Measurements from ENCODE around the gene GPR52.

GPR52 gene

DNA sequence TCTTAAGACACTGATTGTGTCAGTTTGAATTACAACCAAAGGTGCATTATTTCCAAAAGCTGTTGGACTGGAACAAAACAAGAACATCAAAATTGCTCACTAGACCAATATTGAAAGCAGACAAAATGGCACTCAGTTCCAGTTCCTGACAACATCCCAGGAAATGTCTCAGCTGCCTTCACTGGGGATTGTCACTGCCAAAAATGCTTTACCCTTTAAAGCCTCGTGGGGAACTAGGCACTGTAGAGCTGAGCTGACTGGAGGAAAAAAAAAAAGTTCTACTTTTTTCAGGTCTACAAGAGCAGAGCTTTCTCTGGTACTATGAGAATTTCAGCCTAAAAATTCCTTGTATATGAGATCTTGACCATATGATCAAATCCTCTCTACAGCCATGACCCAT lies 21.9 kb downstream of the GPR52 start:
- DNase-seq = no peak

- no peak for DNase-seq
Observed at GRCh38 chr1:174479281-174479680, 31.5 kb downstream of the GPR52 start.

DNA sequence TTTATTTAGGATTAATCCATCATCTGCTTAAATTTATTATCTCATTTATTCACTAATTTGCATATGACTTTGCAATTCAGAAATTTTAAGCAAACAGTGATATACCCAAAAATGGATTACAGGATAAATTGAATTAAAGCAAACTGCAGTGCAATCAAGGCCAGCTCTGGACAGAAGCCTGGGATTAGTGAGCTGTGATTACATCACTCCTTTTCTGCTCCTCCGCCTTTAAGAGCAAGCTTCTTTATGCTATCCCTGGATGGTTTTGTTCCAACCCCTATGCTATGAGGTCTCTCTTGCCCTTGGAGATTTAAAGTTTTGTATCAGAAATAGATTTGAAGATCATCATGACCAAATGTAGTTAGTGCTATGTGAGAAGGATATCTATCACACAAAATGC lies 32.6 kb downstream of the GPR52 start:
- DNase-seq = no peak

DNA sequence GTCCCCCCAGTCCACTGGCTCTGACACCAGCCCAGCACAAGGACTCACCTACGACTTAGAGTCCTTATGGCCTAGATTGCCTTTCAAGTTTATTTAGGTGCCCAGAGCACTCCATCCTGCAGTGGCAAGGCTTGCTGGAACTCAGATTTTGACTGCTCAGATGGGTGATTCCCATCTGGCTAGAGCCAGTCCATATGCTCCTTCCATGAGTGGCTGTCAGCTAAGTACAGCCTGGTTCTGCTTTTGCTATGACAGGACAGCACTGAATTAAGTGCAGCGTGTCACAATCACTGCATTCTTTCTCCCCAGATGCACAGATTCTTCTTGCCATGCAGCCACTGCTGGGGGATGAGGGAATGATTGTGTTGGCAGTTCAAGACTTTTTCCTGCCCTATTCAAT lies 43.8 kb downstream of the GPR52 start:
- no peak for DNase-seq

GRCh38 chr1:174497478-174497877 lies 49.7 kb downstream of the GPR52 start:
- no peak for DNase-seq

All from stimulated activated CD4-positive, alpha-beta T cell treated with anti-CD3 and anti-CD28 coated beads, Interleukin-15, amount 100 ng/mL, for 24 hours (primary cell).